ENCODE measurements around the gene IRGC. TPM values are rescaled to one million over a fixed set of nuclear protein-coding genes. Genes with fewer than 3 reads are reported as not detected.

IRGC gene
- total and polyA plus RNA-seq, 9 of the 15 experiments (the other 6 are each of a cell fraction or from before 2014, with no cell fraction given), result not detected

DNA sequence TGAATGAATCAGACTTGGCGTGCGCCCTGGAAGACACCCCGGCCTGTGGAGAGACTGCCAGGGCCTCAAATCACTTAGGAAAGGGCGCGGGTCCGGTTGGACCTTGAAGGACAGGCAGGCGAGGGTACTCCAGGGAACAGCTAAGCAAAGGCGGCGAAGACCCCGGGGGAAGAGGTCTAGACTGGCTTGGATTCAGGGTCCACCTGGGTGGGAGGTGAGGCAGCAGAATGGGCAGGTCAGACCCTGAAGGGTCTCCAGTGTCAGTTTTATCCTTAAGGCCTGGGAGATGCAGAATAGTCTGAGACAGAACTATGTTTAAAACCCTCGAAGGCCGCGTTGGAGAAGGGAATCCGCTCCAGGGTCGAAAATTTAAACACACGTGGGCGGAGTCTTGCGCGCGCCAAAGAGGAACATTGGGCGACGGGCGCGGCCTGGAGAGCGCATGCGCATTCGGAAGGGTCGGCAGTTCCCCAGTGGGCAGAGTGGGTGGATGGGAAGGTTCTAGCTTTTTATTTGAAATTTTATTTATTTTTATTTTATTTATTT, 39.5 kb downstream of the IRGC start (continued):
- TF ChIP-seq, protein P1, sequence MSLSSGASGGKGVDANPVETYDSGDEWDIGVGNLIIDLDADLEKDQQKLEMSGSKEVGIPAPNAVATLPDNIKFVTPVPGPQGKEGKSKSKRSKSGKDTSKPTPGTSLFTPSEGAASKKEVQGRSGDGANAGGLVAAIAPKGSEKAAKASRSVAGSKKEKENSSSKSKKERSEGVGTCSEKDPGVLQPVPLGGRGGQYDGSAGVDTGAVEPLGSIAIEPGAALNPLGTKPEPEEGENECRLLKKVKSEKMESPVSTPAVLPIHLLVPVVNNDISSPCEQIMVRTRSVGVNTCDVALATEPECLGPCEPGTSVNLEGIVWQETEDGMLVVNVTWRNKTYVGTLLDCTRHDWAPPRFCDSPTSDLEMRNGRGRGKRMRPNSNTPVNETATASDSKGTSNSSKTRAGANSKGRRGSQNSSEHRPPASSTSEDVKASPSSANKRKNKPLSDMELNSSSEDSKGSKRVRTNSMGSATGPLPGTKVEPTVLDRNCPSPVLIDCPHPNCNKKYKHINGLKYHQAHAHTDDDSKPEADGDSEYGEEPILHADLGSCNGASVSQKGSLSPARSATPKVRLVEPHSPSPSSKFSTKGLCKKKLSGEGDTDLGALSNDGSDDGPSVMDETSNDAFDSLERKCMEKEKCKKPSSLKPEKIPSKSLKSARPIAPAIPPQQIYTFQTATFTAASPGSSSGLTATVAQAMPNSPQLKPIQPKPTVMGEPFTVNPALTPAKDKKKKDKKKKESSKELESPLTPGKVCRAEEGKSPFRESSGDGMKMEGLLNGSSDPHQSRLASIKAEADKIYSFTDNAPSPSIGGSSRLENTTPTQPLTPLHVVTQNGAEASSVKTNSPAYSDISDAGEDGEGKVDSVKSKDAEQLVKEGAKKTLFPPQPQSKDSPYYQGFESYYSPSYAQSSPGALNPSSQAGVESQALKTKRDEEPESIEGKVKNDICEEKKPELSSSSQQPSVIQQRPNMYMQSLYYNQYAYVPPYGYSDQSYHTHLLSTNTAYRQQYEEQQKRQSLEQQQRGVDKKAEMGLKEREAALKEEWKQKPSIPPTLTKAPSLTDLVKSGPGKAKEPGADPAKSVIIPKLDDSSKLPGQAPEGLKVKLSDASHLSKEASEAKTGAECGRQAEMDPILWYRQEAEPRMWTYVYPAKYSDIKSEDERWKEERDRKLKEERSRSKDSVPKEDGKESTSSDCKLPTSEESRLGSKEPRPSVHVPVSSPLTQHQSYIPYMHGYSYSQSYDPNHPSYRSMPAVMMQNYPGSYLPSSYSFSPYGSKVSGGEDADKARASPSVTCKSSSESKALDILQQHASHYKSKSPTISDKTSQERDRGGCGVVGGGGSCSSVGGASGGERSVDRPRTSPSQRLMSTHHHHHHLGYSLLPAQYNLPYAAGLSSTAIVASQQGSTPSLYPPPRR (CRISPR knock-in tag; IDR thresholded peaks at IDR 0.05; ENCODE audit: borderline replicate concordance), result no peak
- peak; percentile 69 for TF ChIP-seq BRD9 (IDR thresholded peaks at IDR 0.05; ENCODE audit: low read depth, partially characterized antibody)
- TF ChIP-seq ZBTB8A (IDR thresholded peaks at IDR 0.05; ENCODE audit: partially characterized antibody), result no peak
- TF ChIP-seq, protein P2, sequence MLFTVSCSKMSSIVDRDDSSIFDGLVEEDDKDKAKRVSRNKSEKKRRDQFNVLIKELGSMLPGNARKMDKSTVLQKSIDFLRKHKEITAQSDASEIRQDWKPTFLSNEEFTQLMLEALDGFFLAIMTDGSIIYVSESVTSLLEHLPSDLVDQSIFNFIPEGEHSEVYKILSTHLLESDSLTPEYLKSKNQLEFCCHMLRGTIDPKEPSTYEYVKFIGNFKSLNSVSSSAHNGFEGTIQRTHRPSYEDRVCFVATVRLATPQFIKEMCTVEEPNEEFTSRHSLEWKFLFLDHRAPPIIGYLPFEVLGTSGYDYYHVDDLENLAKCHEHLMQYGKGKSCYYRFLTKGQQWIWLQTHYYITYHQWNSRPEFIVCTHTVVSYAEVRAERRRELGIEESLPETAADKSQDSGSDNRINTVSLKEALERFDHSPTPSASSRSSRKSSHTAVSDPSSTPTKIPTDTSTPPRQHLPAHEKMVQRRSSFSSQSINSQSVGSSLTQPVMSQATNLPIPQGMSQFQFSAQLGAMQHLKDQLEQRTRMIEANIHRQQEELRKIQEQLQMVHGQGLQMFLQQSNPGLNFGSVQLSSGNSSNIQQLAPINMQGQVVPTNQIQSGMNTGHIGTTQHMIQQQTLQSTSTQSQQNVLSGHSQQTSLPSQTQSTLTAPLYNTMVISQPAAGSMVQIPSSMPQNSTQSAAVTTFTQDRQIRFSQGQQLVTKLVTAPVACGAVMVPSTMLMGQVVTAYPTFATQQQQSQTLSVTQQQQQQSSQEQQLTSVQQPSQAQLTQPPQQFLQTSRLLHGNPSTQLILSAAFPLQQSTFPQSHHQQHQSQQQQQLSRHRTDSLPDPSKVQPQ (CRISPR knock-in tag; IDR thresholded peaks at IDR 0.05; ENCODE audit: borderline replicate concordance), result no peak
- no peak for TF ChIP-seq RBM14 (IDR thresholded peaks at IDR 0.05; ENCODE audit: borderline replicate concordance, insufficient read depth, low read depth, low read length)
- no peak; a peak in 1 of 4 replicates for TF ChIP-seq KDM4B (IDR thresholded peaks at IDR 0.05; ENCODE audit: borderline replicate concordance in 2 of 2, low read depth in 1 of 2)
- TF ChIP-seq SLC30A9 (CRISPR knock-in tag; IDR thresholded peaks at IDR 0.05), result no peak
- no peak for TF ChIP-seq ZNF41 (CRISPR knock-in tag; conservative IDR thresholded peaks at IDR 0.05)
- TF ChIP-seq, protein P3, sequence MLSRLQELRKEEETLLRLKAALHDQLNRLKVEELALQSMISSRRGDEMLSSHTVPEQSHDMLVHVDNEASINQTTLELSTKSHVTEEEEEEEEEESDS (CRISPR knock-in tag; IDR thresholded peaks at IDR 0.05), result no peak
- TF ChIP-seq POLR2AphosphoS5 (IDR thresholded peaks at IDR 0.05; ENCODE audit: control insufficient read depth, insufficient read depth, low read depth, low read length), result no peak; the same call in 1 of the 2 replicates
- TF ChIP-seq, protein P4, sequence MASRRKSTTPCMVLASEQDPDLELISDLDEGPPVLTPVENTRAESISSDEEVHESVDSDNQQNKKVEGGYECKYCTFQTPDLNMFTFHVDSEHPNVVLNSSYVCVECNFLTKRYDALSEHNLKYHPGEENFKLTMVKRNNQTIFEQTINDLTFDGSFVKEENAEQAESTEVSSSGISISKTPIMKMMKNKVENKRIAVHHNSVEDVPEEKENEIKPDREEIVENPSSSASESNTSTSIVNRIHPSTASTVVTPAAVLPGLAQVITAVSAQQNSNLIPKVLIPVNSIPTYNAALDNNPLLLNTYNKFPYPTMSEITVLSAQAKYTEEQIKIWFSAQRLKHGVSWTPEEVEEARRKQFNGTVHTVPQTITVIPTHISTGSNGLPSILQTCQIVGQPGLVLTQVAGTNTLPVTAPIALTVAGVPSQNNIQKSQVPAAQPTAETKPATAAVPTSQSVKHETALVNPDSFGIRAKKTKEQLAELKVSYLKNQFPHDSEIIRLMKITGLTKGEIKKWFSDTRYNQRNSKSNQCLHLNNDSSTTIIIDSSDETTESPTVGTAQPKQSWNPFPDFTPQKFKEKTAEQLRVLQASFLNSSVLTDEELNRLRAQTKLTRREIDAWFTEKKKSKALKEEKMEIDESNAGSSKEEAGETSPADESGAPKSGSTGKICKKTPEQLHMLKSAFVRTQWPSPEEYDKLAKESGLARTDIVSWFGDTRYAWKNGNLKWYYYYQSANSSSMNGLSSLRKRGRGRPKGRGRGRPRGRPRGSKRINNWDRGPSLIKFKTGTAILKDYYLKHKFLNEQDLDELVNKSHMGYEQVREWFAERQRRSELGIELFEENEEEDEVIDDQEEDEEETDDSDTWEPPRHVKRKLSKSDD (conservative IDR thresholded peaks at IDR 0.05; ENCODE audit: low read length), result no peak
- TF ChIP-seq, protein P5, sequence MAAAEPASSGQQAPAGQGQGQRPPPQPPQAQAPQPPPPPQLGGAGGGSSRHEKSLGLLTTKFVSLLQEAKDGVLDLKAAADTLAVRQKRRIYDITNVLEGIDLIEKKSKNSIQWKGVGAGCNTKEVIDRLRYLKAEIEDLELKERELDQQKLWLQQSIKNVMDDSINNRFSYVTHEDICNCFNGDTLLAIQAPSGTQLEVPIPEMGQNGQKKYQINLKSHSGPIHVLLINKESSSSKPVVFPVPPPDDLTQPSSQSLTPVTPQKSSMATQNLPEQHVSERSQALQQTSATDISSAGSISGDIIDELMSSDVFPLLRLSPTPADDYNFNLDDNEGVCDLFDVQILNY (CRISPR knock-in tag; IDR thresholded peaks at IDR 0.05), result no peak
- TF ChIP-seq ZNF507 (tag; conservative IDR thresholded peaks at IDR 0.05), result no peak
- TF ChIP-seq GTF2F1 (IDR thresholded peaks at IDR 0.05; ENCODE audit: low read depth, low read length), result no peak
- no peak for TF ChIP-seq RAD51 (IDR thresholded peaks at IDR 0.05; ENCODE audit: borderline replicate concordance, low read depth)

Data from K562 (cell line).